ENCODE data around the gene TANC1. TPM values are rescaled to one million over a fixed set of nuclear protein-coding genes. Genes with fewer than 3 reads are reported as not detected.

Gene TANC1
- total and polyA plus RNA-seq, 2 experiments from 2014 or later: 8.2 to 12.1 TPM

DNA sequence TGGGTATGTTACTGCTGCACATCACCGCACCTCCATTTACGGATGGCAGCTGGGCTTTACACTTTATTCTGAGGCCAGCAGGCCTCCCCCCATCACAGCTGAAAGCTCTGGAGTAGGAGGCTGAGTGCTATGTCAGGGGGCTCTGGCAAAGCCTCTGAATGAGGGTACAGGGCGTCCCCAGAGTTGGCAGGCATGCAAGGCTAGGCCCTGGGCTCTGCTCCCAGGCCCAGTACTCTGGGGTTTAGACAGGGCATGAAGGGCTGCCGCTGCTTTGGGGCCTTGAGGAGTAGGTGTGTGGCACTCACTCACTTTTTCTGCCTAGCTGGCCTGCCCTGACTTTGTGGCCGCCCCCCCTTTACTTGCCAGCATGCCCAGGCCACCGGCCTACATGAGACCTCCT, 227.3 kb downstream of the TANC1 start:
- Histone ChIP-seq H3K9me2 (ENCODE audit: insufficient read depth) (no peaks in the 10 kb centered on the region), H2AFZ (no peak overlapping the region), H3K9ac (no peak overlapping the region), H3K4me1 (ENCODE audit: insufficient read depth) (no peaks in the 10 kb centered on the region), H3F3A (ENCODE audit: insufficient read depth) (peaks cover 6% of the 10 kb centered on the region; the same call in 1 of the 2 replicates), H3K4me2 (ENCODE audit: unreplicated experiment) (no peak overlapping the region), H3K79me2 (ENCODE audit: insufficient read depth) (no peaks in the 10 kb centered on the region), H3K27me3 (replicated peaks; ENCODE audit: insufficient read depth) (no peaks in the 10 kb centered on the region), H3K36me3 (ENCODE audit: low read depth) (peaks cover 24% of the 10 kb centered on the region; the same call in 1 of the 2 replicates), H3K27ac (no peak overlapping the region), H4K20me1 (ENCODE audit: insufficient read depth) (no peaks in the 10 kb centered on the region), H3K9me3 (ENCODE audit: low read depth) (no peaks in the 10 kb centered on the region), H3K4me3 (no peak overlapping the region)
- WGBS, 2 experiments (ENCODE audit: low coverage in 1 of 2, low lambda C conversion rate in 2 of 2, missing lambda C conversion rate in 2 of 2): 86% methylated on average over 6 of the region's 6 CpGs
- in situ Hi-C loops (cut with MboI): no loop called here
- no peak for DNase-seq
- TF ChIP-seq EZH2 (IDR thresholded peaks at IDR 0.05; ENCODE audit: insufficient read depth, poor library complexity, severe bottlenecking) (no peak), EZH2phosphoT487 (IDR thresholded peaks at IDR 0.05; ENCODE audit: insufficient read depth, low read depth) (no peak)

DNA sequence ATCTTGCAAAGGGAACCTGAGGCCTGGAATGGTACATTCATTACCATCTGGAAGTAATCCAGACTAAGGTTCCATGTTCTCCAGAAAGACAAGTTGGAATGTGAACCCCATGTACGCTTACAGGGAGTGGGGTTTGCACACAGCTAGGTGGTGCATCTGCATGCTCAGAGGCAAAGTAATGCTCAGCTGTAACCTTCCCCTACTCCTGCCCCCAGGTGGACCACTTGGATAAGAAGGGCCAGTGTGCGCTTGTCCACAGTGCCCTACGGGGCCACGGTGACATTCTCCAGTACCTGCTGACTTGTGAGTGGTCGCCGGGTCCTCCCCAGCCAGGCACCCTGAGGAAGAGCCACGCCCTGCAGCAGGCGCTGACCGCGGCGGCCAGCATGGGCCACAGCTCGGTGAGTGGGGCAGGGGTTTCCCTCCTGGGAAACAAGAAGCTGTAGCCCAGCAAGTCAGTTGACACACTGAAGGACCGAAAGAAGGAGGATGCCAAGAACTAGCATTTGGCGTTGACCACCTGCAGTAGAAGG, 228.0 kb downstream of the TANC1 start:
- H2AFZ ChIP-seq: no peak overlapping the region
- H3K27me3 ChIP-seq (replicated peaks; ENCODE audit: insufficient read depth): no peaks in the 10 kb centered on the region
- in situ Hi-C loops (cut with MboI): no loop called here
- H3K9me3 ChIP-seq (ENCODE audit: low read depth): no peaks in the 10 kb centered on the region
- no peak for DNase-seq
- no peak overlapping the region for H3K27ac ChIP-seq
- H3K9me2 ChIP-seq (ENCODE audit: insufficient read depth): no peaks in the 10 kb centered on the region
- no peak overlapping the region for H3K4me2 ChIP-seq (ENCODE audit: unreplicated experiment)
- no peak overlapping the region for H3K4me3 ChIP-seq
- peaks cover 24% of the 10 kb centered on the region; the same call in 1 of the 2 replicates for H3K36me3 ChIP-seq (ENCODE audit: low read depth)
- H4K20me1 ChIP-seq (ENCODE audit: insufficient read depth): no peaks in the 10 kb centered on the region
- WGBS, 2 experiments (ENCODE audit: low coverage in 1 of 2, low lambda C conversion rate in 2 of 2, missing lambda C conversion rate in 2 of 2): 88 to 94% methylated on average over 11 to 14 of the region's 14 CpGs
- no peak overlapping the region for H3K9ac ChIP-seq
- H3K79me2 ChIP-seq (ENCODE audit: insufficient read depth): no peaks in the 10 kb centered on the region
- TF ChIP-seq EZH2 (IDR thresholded peaks at IDR 0.05; ENCODE audit: insufficient read depth, poor library complexity, severe bottlenecking) (no peak), EZH2phosphoT487 (IDR thresholded peaks at IDR 0.05; ENCODE audit: insufficient read depth, low read depth) (no peak)
- no peaks in the 10 kb centered on the region for H3K4me1 ChIP-seq (ENCODE audit: insufficient read depth)
- peaks cover 13% of the 10 kb centered on the region for H3F3A ChIP-seq (ENCODE audit: insufficient read depth)

DNA sequence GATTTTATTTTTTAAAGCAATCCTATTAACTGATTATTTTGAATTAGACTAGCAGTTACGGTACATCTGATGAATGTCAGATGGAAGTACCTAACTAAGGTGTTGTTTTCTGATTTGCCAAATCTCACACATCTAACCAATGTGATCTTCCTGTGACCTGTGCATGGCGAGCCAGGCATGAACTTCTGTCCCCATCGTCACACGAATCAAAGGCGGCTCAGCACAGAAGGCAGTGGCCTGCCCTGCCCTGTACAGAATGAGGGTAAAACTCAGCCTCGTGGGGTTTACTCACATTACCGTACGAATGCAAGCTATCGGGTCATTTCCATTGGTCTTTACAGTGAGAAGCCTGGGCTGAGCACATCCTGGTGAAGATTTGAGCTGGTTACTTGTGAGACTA, 230.8 kb downstream of the TANC1 start:
- no peak overlapping the region for H3K4me3 ChIP-seq
- H3K9me3 ChIP-seq (ENCODE audit: low read depth): no peaks in the 10 kb centered on the region
- peaks cover 38% of the 10 kb centered on the region for H3F3A ChIP-seq (ENCODE audit: insufficient read depth)
- H4K20me1 ChIP-seq (ENCODE audit: insufficient read depth): no peaks in the 10 kb centered on the region
- H2AFZ ChIP-seq: no peak overlapping the region
- no peaks in the 10 kb centered on the region for H3K79me2 ChIP-seq (ENCODE audit: insufficient read depth)
- H3K27me3 ChIP-seq (replicated peaks; ENCODE audit: insufficient read depth): no peaks in the 10 kb centered on the region
- no peak for TF ChIP-seq EZH2phosphoT487 (IDR thresholded peaks at IDR 0.05; ENCODE audit: insufficient read depth, low read depth)
- no peak for TF ChIP-seq EZH2 (IDR thresholded peaks at IDR 0.05; ENCODE audit: insufficient read depth, poor library complexity, severe bottlenecking)
- peaks cover 24% of the 10 kb centered on the region; the same call in 1 of the 2 replicates for H3K36me3 ChIP-seq (ENCODE audit: low read depth)
- no peak for DNase-seq
- in situ Hi-C loops (cut with MboI): no loop called here
- no peaks in the 10 kb centered on the region for H3K9me2 ChIP-seq (ENCODE audit: insufficient read depth)
- H3K9ac ChIP-seq: no peak overlapping the region
- peaks cover 19% of the 10 kb centered on the region for H3K4me1 ChIP-seq (ENCODE audit: insufficient read depth)
- WGBS, 2 experiments (ENCODE audit: low coverage in 1 of 2, low lambda C conversion rate in 2 of 2, missing lambda C conversion rate in 2 of 2): 92 to 93% methylated on average over 9 of the region's 9 CpGs
- H3K27ac ChIP-seq: no peak overlapping the region
- H3K4me2 ChIP-seq (ENCODE audit: unreplicated experiment): no peak overlapping the region

- WGBS, 2 experiments (ENCODE audit: low coverage in 1 of 2, low lambda C conversion rate in 2 of 2, missing lambda C conversion rate in 2 of 2): 92 to 93% methylated on average over 4 of the region's 4 CpGs
- Histone ChIP-seq H3K9ac (no peak overlapping the region), H3K4me3 (no peak overlapping the region), H3K27ac (no peak overlapping the region), H3K4me1 (ENCODE audit: insufficient read depth) (peaks cover 19% of the 10 kb centered on the region), H3K9me3 (ENCODE audit: low read depth) (no peaks in the 10 kb centered on the region), H3K79me2 (ENCODE audit: insufficient read depth) (no peaks in the 10 kb centered on the region), H3F3A (ENCODE audit: insufficient read depth) (peaks cover 39% of the 10 kb centered on the region), H3K36me3 (ENCODE audit: low read depth) (peaks cover 24% of the 10 kb centered on the region; the same call in 1 of the 2 replicates), H3K27me3 (replicated peaks; ENCODE audit: insufficient read depth) (no peaks in the 10 kb centered on the region), H4K20me1 (ENCODE audit: insufficient read depth) (no peaks in the 10 kb centered on the region), H3K4me2 (ENCODE audit: unreplicated experiment) (no peak overlapping the region), H3K9me2 (ENCODE audit: insufficient read depth) (no peaks in the 10 kb centered on the region), H2AFZ (no peak overlapping the region)
- DNase-seq: no peak
- TF ChIP-seq EZH2 (IDR thresholded peaks at IDR 0.05; ENCODE audit: insufficient read depth, poor library complexity, severe bottlenecking) (no peak), EZH2phosphoT487 (IDR thresholded peaks at IDR 0.05; ENCODE audit: insufficient read depth, low read depth) (no peak)
- in situ Hi-C loops (cut with MboI): no loop called here
Observed at GRCh38 chr2:159199761-159200465, 231.5 kb downstream of the TANC1 start.

All from GM23248 (cell line).